Muscle of back (tissue), 11 donors: ENCODE measurements around the gene PPFIBP1. TPM values are rescaled to one million over a fixed set of nuclear protein-coding genes. Genes with fewer than 3 reads are reported as not detected.

Source experiments
- DNase-seq, 3 donors: peaks; one replicate each; pipeline versions ENCODE4 v3.0.0 to v3.0.0-alpha.2; 2013
- polyA plus RNA-seq, 10 donors: library from polyadenylated mRNA; unstranded; fragments of 120-200 nt; gene quantifications; one replicate each; pipeline ENCODE4 v1.2.1, GENCODE V29; 2013; ENCODE audit not compliant: insufficient read length in 10 of 10

PPFIBP1 gene
- polyA plus RNA-seq, 10 donors: 23.2 to 51.9 (median 35.8) TPM

GRCh38 chr12:27511031-27511722 is 12.8 kb upstream of the PPFIBP1 start:
- DNase-seq: peak; percentile 55 to 79 (median 56)

- DNase-seq: no peak
Measured at GRCh38 chr12:27511723-27512045, 12.3 kb upstream of the PPFIBP1 start.

- no peak for DNase-seq
Measured at GRCh38 chr12:27513155-27513824, 10.7 kb upstream of the PPFIBP1 start.

GRCh38 chr12:27515671-27516070 is 8.3 kb upstream of the PPFIBP1 start:
- no peak for DNase-seq

GRCh38 chr12:27516625-27517024 is 7.4 kb upstream of the PPFIBP1 start:
- no peak for DNase-seq

GRCh38 chr12:27517546-27517945 is 6.5 kb upstream of the PPFIBP1 start:
- peak in 1 of 3 donors; percentile 28 for DNase-seq

GRCh38 chr12:27517961-27518665 is 5.9 kb upstream of the PPFIBP1 start:
- no peak for DNase-seq

GRCh38 chr12:27521066-27521465 is 2.9 kb upstream of the PPFIBP1 start:
- DNase-seq: peak; percentile 22 to 61 (median 40)

- DNase-seq: no peak
Measured at GRCh38 chr12:27521981-27522380, 2.0 kb upstream of the PPFIBP1 start.

- DNase-seq: no peak
Measured at GRCh38 chr12:27523305-27523641, 733 bp upstream of the PPFIBP1 start.

- no peak for DNase-seq
Measured at GRCh38 chr12:27524494-27524835, 459 bp downstream of the PPFIBP1 start.

- DNase-seq: peak; percentile 64 to 82 (median 69)
Measured at GRCh38 chr12:27524839-27525753, 1.1 kb downstream of the PPFIBP1 start.

- DNase-seq: no peak
Measured at GRCh38 chr12:27527512-27527911, 3.5 kb downstream of the PPFIBP1 start.

GRCh38 chr12:27528788-27529187 is 4.8 kb downstream of the PPFIBP1 start:
- DNase-seq: no peak

GRCh38 chr12:27530157-27530922 is 6.3 kb downstream of the PPFIBP1 start:
- DNase-seq: no peak

GRCh38 chr12:27531896-27532295 is 7.9 kb downstream of the PPFIBP1 start:
- DNase-seq: peak in 1 of 3 donors; percentile 40

- no peak for DNase-seq
Measured at GRCh38 chr12:27534060-27534764, 10.2 kb downstream of the PPFIBP1 start.

GRCh38 chr12:27534765-27535161 is 10.8 kb downstream of the PPFIBP1 start:
- DNase-seq: no peak

GRCh38 chr12:27535318-27535717 is 11.3 kb downstream of the PPFIBP1 start:
- DNase-seq: no peak

- no peak for DNase-seq
Measured at GRCh38 chr12:27537855-27538675, 14.1 kb downstream of the PPFIBP1 start.
